ENCODE measurements around the gene TCF15. TPM values are rescaled to one million over a fixed set of nuclear protein-coding genes. Genes with fewer than 3 reads are reported as not detected.

TCF15 gene
- total RNA-seq, 4 donors from 2014 or later, result 0.59 TPM; not detected in 3

- no peaks in the 10 kb centered on the region for H3K36me3 ChIP-seq
- intact Hi-C loops (cut with DNase I), result loop anchor here (10.0 kb wide), 1 partner anchor 167 kb away; no protein-coding TSS in a partner anchor
- WGBS, 2 donors, result 43 to 47% methylated on average over 8 to 20 of the region's 20 CpGs
- no peak overlapping the region for H3K27ac ChIP-seq
- no peak for DNase-seq
- no peak for TF ChIP-seq POLR2A (IDR thresholded peaks at IDR 0.05)
- TF ChIP-seq, protein P1, sequence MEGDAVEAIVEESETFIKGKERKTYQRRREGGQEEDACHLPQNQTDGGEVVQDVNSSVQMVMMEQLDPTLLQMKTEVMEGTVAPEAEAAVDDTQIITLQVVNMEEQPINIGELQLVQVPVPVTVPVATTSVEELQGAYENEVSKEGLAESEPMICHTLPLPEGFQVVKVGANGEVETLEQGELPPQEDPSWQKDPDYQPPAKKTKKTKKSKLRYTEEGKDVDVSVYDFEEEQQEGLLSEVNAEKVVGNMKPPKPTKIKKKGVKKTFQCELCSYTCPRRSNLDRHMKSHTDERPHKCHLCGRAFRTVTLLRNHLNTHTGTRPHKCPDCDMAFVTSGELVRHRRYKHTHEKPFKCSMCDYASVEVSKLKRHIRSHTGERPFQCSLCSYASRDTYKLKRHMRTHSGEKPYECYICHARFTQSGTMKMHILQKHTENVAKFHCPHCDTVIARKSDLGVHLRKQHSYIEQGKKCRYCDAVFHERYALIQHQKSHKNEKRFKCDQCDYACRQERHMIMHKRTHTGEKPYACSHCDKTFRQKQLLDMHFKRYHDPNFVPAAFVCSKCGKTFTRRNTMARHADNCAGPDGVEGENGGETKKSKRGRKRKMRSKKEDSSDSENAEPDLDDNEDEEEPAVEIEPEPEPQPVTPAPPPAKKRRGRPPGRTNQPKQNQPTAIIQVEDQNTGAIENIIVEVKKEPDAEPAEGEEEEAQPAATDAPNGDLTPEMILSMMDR (IDR thresholded peaks at IDR 0.05), result no peak
- H3K4me3 ChIP-seq (replicated peaks in 1 of 3), result no peak overlapping the region
- peaks cover 5 to 11% of the 10 kb centered on the region in 2 donors for H3K4me1 ChIP-seq
- no peaks in the 10 kb centered on the region for H3K27me3 ChIP-seq
- no peaks in the 10 kb centered on the region for H3K9me3 ChIP-seq
Measured at GRCh38 chr20:568097-568652, 41.9 kb downstream of the TCF15 start.

- no peaks in the 10 kb centered on the region for H3K27me3 ChIP-seq
- WGBS, 2 donors, result 94 to 97% methylated on average over 3 of the region's 3 CpGs
- TF ChIP-seq, protein P1 (IDR thresholded peaks at IDR 0.05), result no peak
- no peak for TF ChIP-seq POLR2A (IDR thresholded peaks at IDR 0.05)
- DNase-seq, result no peak
- no peak overlapping the region for H3K4me3 ChIP-seq (replicated peaks in 1 of 3)
- intact Hi-C loops (cut with DNase I), result loop anchor here (5.0 to 10.0 kb wide), 2 partner anchors 83 to 171 kb away; no protein-coding TSS in a partner anchor
- no peaks in the 10 kb centered on the region for H3K4me1 ChIP-seq
- no peaks in the 10 kb centered on the region for H3K36me3 ChIP-seq
- no peaks in the 10 kb centered on the region for H3K9me3 ChIP-seq
- H3K27ac ChIP-seq, result no peak overlapping the region
Measured at GRCh38 chr20:564192-564591, 45.9 kb downstream of the TCF15 start.

GRCh38 chr20:563187-563586 lies 46.9 kb downstream of the TCF15 start:
- H3K9me3 ChIP-seq, result no peaks in the 10 kb centered on the region
- no peak overlapping the region for H3K4me3 ChIP-seq (replicated peaks in 1 of 3)
- intact Hi-C loops (cut with DNase I), result loop anchor here (5.0 to 10.0 kb wide), 2 partner anchors 84 to 172 kb away; no protein-coding TSS in a partner anchor
- no peaks in the 10 kb centered on the region for H3K27me3 ChIP-seq
- H3K4me1 ChIP-seq, result no peaks in the 10 kb centered on the region
- 65 to 67% methylated on average over 5 of the region's 5 CpGs for WGBS, 2 donors
- no peak overlapping the region for H3K27ac ChIP-seq
- TF ChIP-seq, protein P1 (IDR thresholded peaks at IDR 0.05), result no peak
- no peak for TF ChIP-seq POLR2A (IDR thresholded peaks at IDR 0.05)
- DNase-seq, result no peak
- no peaks in the 10 kb centered on the region for H3K36me3 ChIP-seq

GRCh38 chr20:562232-562897 lies 47.7 kb downstream of the TCF15 start:
- Histone ChIP-seq H3K4me1 (no peaks in the 10 kb centered on the region), H3K27ac (no peak overlapping the region), H3K27me3 (no peaks in the 10 kb centered on the region), H3K4me3 (replicated peaks in 1 of 3) (no peak overlapping the region), H3K9me3 (no peaks in the 10 kb centered on the region), H3K36me3 (no peaks in the 10 kb centered on the region)
- intact Hi-C loops (cut with DNase I), result loop anchor here (5.0 to 10.0 kb wide), 2 partner anchors 85 to 172 kb away; no protein-coding TSS in a partner anchor
- TF ChIP-seq POLR2A (IDR thresholded peaks at IDR 0.05), result no peak
- TF ChIP-seq, protein P1 (IDR thresholded peaks at IDR 0.05), result no peak
- DNase-seq, result no peak
- 62 to 86% methylated on average over 4 to 5 of the region's 5 CpGs for WGBS, 2 donors
